ENCODE results near the gene TAC3. TPM values are rescaled to one million over a fixed set of nuclear protein-coding genes. Genes with fewer than 3 reads are reported as not detected.

Gene TAC3
- polyA plus RNA-seq, 1 experiment, result not detected

DNA sequence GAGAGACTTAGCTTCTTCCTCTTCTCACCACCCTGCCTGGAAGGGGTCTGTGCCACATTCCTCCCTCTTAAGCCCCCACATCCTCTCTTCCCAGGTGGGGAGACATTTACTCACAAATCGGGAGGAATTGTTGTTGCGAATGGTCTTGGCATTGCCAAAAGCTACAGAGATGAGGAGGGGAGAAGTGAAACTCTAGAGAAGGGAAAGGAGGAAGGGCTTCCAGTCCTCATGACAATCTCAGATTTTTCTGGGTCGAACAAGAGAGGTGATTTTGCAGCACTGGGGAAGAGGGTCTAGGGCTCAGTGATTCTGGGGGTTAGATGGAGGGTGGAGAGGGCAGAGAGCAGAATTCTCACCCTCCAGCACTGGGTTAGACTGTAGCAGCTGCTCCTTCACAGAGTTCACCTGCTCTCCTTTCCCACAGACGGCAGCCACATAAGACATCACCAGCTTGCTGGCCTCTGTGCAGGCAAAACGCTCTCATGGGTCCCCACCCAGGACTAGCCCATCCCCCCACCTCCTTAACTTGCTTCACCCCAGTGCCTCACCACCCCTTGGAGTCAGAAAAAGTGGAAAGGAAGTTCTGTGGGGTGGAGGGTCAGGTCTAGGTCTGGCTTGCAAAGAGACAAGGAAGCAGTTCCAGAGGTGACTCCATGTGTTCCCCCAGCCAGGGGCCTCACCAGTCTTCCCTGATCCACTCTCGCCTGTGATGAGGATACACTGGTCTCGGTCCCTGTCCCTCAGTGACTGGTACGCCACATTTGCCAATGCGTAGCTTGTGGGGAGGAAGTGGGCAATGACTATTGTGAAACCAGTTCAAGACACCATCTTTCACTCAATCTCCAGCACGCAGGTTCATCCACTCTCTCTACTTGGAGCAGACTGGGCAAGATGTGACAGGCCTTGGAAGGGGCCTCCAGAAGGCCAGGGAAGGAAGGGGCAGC lies 30.9 kb upstream of the TAC3 start:
- no peaks in the 10 kb centered on the region for H3K36me3 ChIP-seq (ENCODE audit: control insufficient read depth, insufficient read depth, low read length)
- TF ChIP-seq, protein P1, sequence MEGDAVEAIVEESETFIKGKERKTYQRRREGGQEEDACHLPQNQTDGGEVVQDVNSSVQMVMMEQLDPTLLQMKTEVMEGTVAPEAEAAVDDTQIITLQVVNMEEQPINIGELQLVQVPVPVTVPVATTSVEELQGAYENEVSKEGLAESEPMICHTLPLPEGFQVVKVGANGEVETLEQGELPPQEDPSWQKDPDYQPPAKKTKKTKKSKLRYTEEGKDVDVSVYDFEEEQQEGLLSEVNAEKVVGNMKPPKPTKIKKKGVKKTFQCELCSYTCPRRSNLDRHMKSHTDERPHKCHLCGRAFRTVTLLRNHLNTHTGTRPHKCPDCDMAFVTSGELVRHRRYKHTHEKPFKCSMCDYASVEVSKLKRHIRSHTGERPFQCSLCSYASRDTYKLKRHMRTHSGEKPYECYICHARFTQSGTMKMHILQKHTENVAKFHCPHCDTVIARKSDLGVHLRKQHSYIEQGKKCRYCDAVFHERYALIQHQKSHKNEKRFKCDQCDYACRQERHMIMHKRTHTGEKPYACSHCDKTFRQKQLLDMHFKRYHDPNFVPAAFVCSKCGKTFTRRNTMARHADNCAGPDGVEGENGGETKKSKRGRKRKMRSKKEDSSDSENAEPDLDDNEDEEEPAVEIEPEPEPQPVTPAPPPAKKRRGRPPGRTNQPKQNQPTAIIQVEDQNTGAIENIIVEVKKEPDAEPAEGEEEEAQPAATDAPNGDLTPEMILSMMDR (IDR thresholded peaks at IDR 0.05; ENCODE audit: insufficient read depth, low read depth, low read length), result no peak
- H3K27me3 ChIP-seq (ENCODE audit: control insufficient read depth, insufficient read depth, low read length), result peaks cover 6% of the 10 kb centered on the region
- POLR2A ChIA-PET, result no interaction called here
- no peak overlapping the region for H3K4me3 ChIP-seq (ENCODE audit: low read depth, low read length)
- no peak for DNase-seq (ENCODE audit: low read depth)
- CTCF ChIA-PET, result interaction anchor here (0.6 to 6.0 kb wide), 9 partner anchors 13 to 284 kb away, joined by 3 to 37 read pairs (median 5); partner anchors contain the start of gene HSD17B6

GRCh38 chr12:57046086-57046791 lies 29.9 kb upstream of the TAC3 start:
- DNase-seq (ENCODE audit: low read depth), result no peak
- ChIA-PET POLR2A (no interaction called here), CTCF (interaction anchor here (1.4 to 2.5 kb wide), 4 partner anchors 12 to 45 kb away, joined by 4 to 8 read pairs (median 5); no protein-coding TSS in a partner anchor)
- peaks cover 6% of the 10 kb centered on the region for H3K27me3 ChIP-seq (ENCODE audit: control insufficient read depth, insufficient read depth, low read length)
- TF ChIP-seq, protein P1 (IDR thresholded peaks at IDR 0.05; ENCODE audit: insufficient read depth, low read depth, low read length), result no peak
- H3K4me3 ChIP-seq (ENCODE audit: low read depth, low read length), result no peak overlapping the region
- no peaks in the 10 kb centered on the region for H3K36me3 ChIP-seq (ENCODE audit: control insufficient read depth, insufficient read depth, low read length)

DNA sequence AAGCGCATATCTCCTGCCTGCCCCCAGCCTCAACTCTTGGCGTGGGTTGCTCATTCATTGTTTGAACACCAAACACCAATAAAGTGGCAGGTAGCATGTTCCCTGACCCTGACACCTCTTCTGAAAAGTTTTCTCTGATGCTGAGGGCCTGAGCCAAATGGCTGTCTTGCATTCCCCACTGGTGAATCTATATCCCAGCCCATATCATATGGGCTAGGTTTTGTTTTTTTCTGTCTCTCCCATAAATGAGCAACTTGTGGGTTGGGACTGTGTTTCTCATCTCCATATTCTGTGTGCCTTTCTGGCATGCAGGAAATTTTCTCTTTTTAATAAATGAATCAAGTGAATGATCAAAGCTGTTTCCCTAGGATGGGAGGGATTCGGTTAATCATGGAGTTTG lies 28.6 kb upstream of the TAC3 start:
- CTCF ChIA-PET, result interaction anchor here (1.9 to 2.5 kb wide), 2 partner anchors 11 to 16 kb away, joined by 5 to 8 read pairs; no protein-coding TSS in a partner anchor
- H3K36me3 ChIP-seq (ENCODE audit: control insufficient read depth, insufficient read depth, low read length), result no peaks in the 10 kb centered on the region
- DNase-seq (ENCODE audit: low read depth), result no peak
- no peak overlapping the region for H3K4me3 ChIP-seq (ENCODE audit: low read depth, low read length)
- TF ChIP-seq, protein P1 (IDR thresholded peaks at IDR 0.05; ENCODE audit: insufficient read depth, low read depth, low read length), result no peak
- peaks cover 12% of the 10 kb centered on the region for H3K27me3 ChIP-seq (ENCODE audit: control insufficient read depth, insufficient read depth, low read length)
- POLR2A ChIA-PET, result no interaction called here

GRCh38 chr12:57044468-57044867 lies 28.1 kb upstream of the TAC3 start:
- DNase-seq (ENCODE audit: low read depth), result no peak
- H3K4me3 ChIP-seq (ENCODE audit: low read depth, low read length), result no peak overlapping the region
- TF ChIP-seq, protein P1 (IDR thresholded peaks at IDR 0.05; ENCODE audit: insufficient read depth, low read depth, low read length), result no peak
- ChIA-PET CTCF (interaction anchor here (1.0 to 2.5 kb wide), 3 partner anchors 16 to 43 kb away, joined by 3 to 8 read pairs (median 5); no protein-coding TSS in a partner anchor), POLR2A (no interaction called here)
- no peaks in the 10 kb centered on the region for H3K36me3 ChIP-seq (ENCODE audit: control insufficient read depth, insufficient read depth, low read length)
- peaks cover 13% of the 10 kb centered on the region for H3K27me3 ChIP-seq (ENCODE audit: control insufficient read depth, insufficient read depth, low read length)

DNA sequence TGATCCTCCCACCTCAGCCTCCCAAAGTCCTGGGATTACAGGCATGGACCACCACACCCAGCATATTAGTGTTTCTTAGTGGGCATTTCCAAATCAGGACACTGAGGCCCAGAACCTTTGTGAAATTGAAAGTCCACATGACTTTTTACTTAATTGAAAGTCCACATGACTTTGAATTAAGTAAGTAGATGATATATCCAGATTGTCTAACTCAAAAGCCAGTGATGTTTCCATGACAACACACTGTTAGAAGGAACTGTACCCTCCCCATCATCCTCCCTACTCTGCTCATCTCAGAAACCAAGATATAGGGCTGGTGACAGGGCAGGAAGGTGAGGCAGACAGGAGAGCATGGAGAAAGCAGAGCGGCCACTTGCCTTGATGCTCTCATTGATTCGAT lies 26.4 kb upstream of the TAC3 start:
- DNase-seq (ENCODE audit: low read depth), result no peak
- Histone ChIP-seq H3K36me3 (ENCODE audit: control insufficient read depth, insufficient read depth, low read length) (no peaks in the 10 kb centered on the region), H3K4me3 (ENCODE audit: low read depth, low read length) (no peak overlapping the region), H3K27me3 (ENCODE audit: control insufficient read depth, insufficient read depth, low read length) (peaks cover 13% of the 10 kb centered on the region)
- TF ChIP-seq, protein P1 (IDR thresholded peaks at IDR 0.05; ENCODE audit: insufficient read depth, low read depth, low read length), result no peak
- POLR2A ChIA-PET, result no interaction called here
- CTCF ChIA-PET, result no interaction called here
